ENCODE measurements around the gene CNKSR2. TPM values are rescaled to one million over a fixed set of nuclear protein-coding genes. Genes with fewer than 3 reads are reported as not detected.

Gene CNKSR2
- total RNA-seq, 1 experiment from 2014 or later, result 52.9 TPM

- Histone ChIP-seq H2AFZ (ENCODE audit: low read length) (no peak overlapping the region), H3K9me3 (ENCODE audit: control insufficient read depth, low read depth, low read length) (no peaks in the 10 kb centered on the region), H3K9ac (ENCODE audit: extremely low read depth, insufficient read length, low read length) (no peak overlapping the region), H3K56ac (ENCODE audit: insufficient read length, low read depth, low read length) (no peak overlapping the region), H3K18ac (ENCODE audit: insufficient read length, low read depth, low read length) (no peak overlapping the region), H3K23ac (ENCODE audit: insufficient read length, low read depth, low read length) (no peak overlapping the region), H4K5ac (ENCODE audit: insufficient read length, low read depth, low read length) (no peak overlapping the region), H3K4me2 (ENCODE audit: insufficient read depth, insufficient read length, low read length) (no peak overlapping the region), H2BK120ac (ENCODE audit: low read depth, low read length, poor library complexity, severe bottlenecking) (no peak overlapping the region), H2BK15ac (ENCODE audit: low read depth, low read length) (no peak overlapping the region), H2BK12ac (ENCODE audit: insufficient read length, low read depth, low read length) (no peak overlapping the region), H3K79me2 (ENCODE audit: insufficient read depth, low read length) (no peaks in the 10 kb centered on the region), H3K23me2 (ENCODE audit: insufficient read length, low read depth, low read length, poor library complexity, severe bottlenecking) (no peaks in the 10 kb centered on the region), H4K8ac (replicated peaks; ENCODE audit: insufficient read length, low read depth, low read length) (no peak overlapping the region), H2BK5ac (ENCODE audit: insufficient read length, low read length) (no peak overlapping the region), H4K20me1 (ENCODE audit: control insufficient read depth, insufficient read depth, insufficient read length) (no peaks in the 10 kb centered on the region), H3K27ac (ENCODE audit: insufficient read length, low read depth, low read length) (no peak overlapping the region), H3K14ac (ENCODE audit: insufficient read depth, low read length) (no peak overlapping the region), H3K4me1 (ENCODE audit: insufficient read depth, low read length) (no peaks in the 10 kb centered on the region; the same call in 1 of the 2 replicates), H3K27me3 (ENCODE audit: insufficient read depth, low read length) (no peaks in the 10 kb centered on the region), H2BK20ac (ENCODE audit: low read depth, low read length, poor library complexity, severe bottlenecking) (no peak overlapping the region), H3K79me1 (ENCODE audit: insufficient read depth, low read depth, low read length, poor library complexity, severe bottlenecking) (no peaks in the 10 kb centered on the region), H3T11ph (ENCODE audit: low read length) (no peak overlapping the region), H3K4ac (ENCODE audit: low read depth, low read length) (no peak overlapping the region), H2AK5ac (ENCODE audit: insufficient read length, low read length) (no peak overlapping the region), H4K91ac (ENCODE audit: insufficient read length, low read depth, low read length) (no peak overlapping the region)
- H3K27ac Mint-ChIP-seq, result no peak overlapping the region
- H3K27me3 Mint-ChIP-seq (ENCODE audit: low read depth), result no peaks in the 10 kb centered on the region
- DNase-seq, result no peak
- peaks cover 0 to 4% (median 0%) of the 10 kb centered on the region in 3 experiments; a peak in 1 of 7 replicates for H3K36me3 Mint-ChIP-seq (ENCODE audit: insufficient read depth in 1 of 3, low read depth in 3 of 3)
- TF ChIP-seq CTCF (conservative IDR thresholded peaks at IDR 0.05), result no peak
- peaks cover 4 to 34% of the 10 kb centered on the region in 2 experiments; a peak in 4 of 5 replicates for H3K9me3 Mint-ChIP-seq
- peaks cover 9 to 11% of the 10 kb centered on the region in 2 experiments for H3K4me1 Mint-ChIP-seq
- WGBS (ENCODE audit: extremely low coverage, insufficient read length, low lambda C conversion rate), result no CpG with 5 or more reads among the region's 4 CpGs
- H3K4me3 Mint-ChIP-seq, result no peak overlapping the region
These were observed 328.5 kb downstream of the CNKSR2 start for GRCh38 chrX:21702725-21703124.
